GM12865 (cell line): ENCODE data around the gene NR6A1.

Experiments used
- DNase-seq: peaks from one replicate; pipeline ENCODE4 v3.0.0; 2010; ENCODE audit warnings: low read depth
- H3K4me3 ChIP-seq: 2 replicates; pipeline ENCODE4 v1.5.1; 2011; ENCODE audit warnings: mild to moderate bottlenecking, low read depth, low read length, control low read depth
- CTCF ChIP-seq: IDR thresholded peaks from 2 replicates; pipeline ENCODE4 v1.5.1; 2011; ENCODE audit warnings: low read length, control low read depth, low read depth, inconsistent platforms; ENCODE audit not compliant: insufficient read depth; ENCODE audit errors: missing control alignments

The NR6A1 gene

DNA sequence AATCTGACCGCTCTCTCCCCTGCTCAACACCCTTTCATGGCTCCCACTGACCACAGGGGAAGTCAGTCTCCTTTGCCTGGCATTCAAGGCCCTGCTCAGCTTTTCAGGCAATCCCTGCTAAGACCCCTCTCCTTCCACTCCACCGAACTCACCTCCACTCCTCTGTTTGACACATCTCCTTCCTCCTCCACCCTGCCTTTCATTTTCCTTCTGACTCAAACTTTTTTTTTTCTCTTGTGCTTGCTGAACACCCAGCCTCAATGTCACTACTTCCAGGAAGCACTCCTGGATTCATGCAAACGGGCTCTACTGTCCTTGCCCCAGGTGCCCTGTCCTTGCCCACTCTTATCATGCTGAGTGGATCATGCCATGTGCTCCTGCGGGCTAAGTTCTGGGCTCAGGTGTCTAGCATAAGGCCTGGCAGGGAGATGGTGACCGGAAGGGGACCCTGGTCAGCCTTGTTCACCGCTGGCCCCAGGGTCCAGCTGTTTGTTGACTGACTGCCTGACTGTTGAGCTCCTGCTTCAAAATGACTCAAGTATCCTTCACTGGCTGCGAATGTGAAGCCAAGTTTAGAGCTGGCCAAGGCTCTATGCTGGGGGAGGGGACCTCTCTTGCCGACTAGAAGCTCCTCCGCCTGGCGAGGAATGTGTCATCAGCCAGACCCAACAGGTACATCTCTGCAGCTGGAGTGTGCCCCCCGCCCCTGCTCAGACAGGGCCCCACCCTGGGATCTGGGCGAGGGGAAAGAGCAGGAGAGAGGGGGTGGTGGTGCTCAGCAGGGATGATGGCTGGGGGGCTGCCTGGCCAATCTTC lies 270.1 kb downstream of the NR6A1 start:
- DNase-seq: no peak
- TF ChIP-seq CTCF: no peak

DNA sequence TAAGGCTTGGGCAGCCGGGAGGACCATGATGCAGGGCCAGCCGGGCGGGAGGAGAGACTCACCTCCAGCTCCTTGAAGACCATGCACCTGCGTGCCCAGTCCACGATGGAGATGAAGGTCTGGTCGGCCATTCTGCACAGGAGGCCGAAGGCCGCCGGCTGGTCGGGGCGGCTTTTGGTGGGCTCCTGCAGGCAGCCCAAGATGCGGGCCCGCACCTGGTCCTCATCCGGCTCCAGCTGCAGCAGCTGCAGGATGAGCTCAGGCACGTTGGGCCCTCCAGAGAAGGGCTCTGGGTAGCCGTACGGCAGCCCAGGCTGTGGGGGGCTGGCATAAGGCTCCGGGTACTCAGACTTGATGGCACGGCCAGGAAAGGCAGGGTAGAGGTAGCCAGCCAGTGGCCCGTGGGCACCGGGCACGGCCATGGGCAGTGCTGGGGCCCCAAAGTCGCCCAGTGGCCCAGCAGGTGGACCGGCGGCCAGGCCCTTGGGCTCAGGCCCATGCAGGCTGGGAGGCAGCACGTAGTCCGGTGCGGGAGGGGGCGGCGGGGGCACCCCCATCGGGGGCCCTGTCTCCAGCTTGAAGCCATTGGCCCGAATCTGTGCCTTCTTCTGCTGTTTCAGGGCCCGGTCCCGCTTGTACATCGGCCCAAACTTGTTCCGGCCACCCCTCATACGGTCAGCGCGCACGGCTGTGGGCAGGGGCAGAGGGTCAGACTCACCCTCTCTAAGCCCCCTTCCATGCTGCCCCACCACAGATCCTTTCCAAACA lies 270.9 kb downstream of the NR6A1 start:
- no peak for TF ChIP-seq CTCF
- H3K4me3 ChIP-seq: no peak overlapping the region
- DNase-seq: no peak

More for the DNA sequence above, 270.1 kb downstream of the NR6A1 start:
- no peak overlapping the region for H3K4me3 ChIP-seq

GRCh38 chr9:124499216-124499615 lies 271.9 kb downstream of the NR6A1 start:
- H3K4me3 ChIP-seq: no peak overlapping the region
- no peak for TF ChIP-seq CTCF
- no peak for DNase-seq

DNA sequence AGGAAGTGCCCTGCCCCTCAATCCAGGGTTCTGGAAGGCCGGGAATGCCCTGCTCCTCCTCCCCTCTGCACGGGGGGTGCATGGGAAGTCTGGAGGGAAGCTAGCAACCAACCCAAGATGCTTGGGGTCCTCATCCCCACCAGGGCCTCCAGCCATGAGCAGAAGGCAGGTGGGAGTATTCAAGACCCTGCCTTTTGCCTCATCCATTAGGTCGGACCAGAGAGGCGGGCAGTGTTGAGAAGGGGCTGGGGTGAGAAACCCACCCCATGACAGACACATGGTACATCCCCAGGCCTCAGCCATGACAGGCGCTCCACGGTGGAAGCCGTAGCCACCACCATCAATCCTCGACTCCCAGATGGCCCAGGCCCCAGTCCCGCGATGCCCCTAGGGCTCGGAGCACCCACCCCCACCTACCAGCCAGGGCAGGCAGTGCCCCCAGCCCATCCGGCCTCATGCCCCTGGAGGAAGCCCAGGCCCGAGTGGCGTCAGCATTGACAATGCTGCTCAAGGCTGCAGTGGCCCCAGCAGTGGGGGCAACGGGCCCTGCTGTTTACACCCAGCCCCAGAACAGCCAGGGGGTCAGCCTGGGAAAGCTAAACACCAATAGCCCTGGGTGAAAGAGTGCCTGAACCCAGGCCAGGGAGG lies 272.5 kb downstream of the NR6A1 start:
- DNase-seq: no peak
- TF ChIP-seq CTCF: no peak
- no peak overlapping the region for H3K4me3 ChIP-seq

- TF ChIP-seq CTCF: no peak
- H3K4me3 ChIP-seq: no peak overlapping the region
- DNase-seq: no peak
Measured at GRCh38 chr9:124498040-124498439, 273.1 kb downstream of the NR6A1 start.

DNA sequence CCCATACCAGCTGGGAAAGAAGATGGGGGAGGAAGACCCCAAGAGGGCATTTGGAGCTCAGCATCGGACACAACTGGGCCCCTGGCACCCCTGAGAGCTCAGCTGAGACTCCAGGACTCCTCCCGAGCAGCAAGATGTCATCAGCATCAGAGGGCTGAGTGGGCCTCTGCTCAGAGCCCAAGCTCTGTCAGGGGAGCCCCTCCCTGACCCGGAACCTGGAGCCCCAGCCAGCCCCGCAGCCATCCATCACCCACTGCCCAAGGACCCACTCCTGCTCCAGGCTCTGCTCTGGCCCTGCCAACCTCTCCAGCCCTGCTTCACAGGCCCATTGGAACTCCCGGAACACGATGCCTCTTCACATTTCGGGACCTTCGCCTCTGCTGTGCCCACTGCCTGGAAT lies 273.7 kb downstream of the NR6A1 start:
- no peak overlapping the region for H3K4me3 ChIP-seq
- TF ChIP-seq CTCF: no peak
- no peak for DNase-seq
